Measurements from ENCODE around the gene CA6.

Gene CA6

DNA sequence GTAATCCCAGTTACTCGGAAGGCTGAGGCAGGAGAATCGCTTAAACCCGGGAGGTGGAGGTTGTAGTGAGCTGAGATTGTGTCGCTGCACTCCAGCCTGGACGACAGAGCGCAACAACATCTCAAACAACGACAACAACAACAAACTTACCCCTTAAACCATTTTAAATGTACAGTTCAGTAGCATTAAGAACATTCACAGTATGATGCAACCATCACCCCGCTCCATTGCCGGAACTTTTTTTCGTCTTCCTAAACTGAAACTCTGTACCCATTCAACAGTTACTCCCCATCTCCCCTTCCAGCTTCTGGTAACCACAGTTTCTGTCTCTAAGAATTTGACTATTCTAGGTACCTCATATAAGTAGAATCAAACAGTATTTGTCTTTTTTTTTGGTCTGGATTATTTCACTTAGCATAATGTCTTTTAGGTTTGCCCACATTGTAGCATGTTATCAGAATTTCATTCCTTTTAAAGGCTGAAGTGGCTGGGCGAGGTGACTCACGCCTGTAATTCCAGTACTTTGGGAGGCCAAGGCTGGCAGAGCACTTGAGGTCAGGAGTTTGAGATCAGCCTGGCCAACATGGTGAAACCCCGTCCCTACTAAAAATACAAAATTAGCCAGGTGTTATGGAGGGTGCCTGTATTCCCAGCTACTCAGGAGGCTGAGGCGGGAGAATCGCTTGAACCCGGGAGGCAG lies 19.6 kb downstream of the CA6 start:
- TF ChIP-seq ZNF565 (CRISPR knock-in tag; conservative IDR thresholded peaks at IDR 0.05; ENCODE audit: low read depth) (no peak), CSDC2 (CRISPR knock-in tag; IDR thresholded peaks at IDR 0.05) (no peak), OSR1 (CRISPR knock-in tag; IDR thresholded peaks at IDR 0.05) (no peak), ZNF8 (CRISPR knock-in tag; IDR thresholded peaks at IDR 0.05) (no peak), ARNTL (CRISPR knock-in tag; IDR thresholded peaks at IDR 0.05; ENCODE audit: borderline replicate concordance, low read depth) (no peak), TCF4 (CRISPR knock-in tag; IDR thresholded peaks at IDR 0.05; ENCODE audit: borderline replicate concordance) (no peak), ZC3H10 (CRISPR knock-in tag; IDR thresholded peaks at IDR 0.05) (no peak), PPARA (CRISPR knock-in tag; IDR thresholded peaks at IDR 0.05; ENCODE audit: borderline replicate concordance) (no peak), ZNF70 (CRISPR knock-in tag; IDR thresholded peaks at IDR 0.05) (no peak), SNAI2 (CRISPR knock-in tag; IDR thresholded peaks at IDR 0.05) (no peak), ISL1 (CRISPR knock-in tag; IDR thresholded peaks at IDR 0.05) (no peak), ESRRG (CRISPR knock-in tag; IDR thresholded peaks at IDR 0.05) (no peak), TOX (CRISPR knock-in tag; IDR thresholded peaks at IDR 0.05; ENCODE audit: borderline replicate concordance) (no peak)
- TF ChIP-seq, protein P1, sequence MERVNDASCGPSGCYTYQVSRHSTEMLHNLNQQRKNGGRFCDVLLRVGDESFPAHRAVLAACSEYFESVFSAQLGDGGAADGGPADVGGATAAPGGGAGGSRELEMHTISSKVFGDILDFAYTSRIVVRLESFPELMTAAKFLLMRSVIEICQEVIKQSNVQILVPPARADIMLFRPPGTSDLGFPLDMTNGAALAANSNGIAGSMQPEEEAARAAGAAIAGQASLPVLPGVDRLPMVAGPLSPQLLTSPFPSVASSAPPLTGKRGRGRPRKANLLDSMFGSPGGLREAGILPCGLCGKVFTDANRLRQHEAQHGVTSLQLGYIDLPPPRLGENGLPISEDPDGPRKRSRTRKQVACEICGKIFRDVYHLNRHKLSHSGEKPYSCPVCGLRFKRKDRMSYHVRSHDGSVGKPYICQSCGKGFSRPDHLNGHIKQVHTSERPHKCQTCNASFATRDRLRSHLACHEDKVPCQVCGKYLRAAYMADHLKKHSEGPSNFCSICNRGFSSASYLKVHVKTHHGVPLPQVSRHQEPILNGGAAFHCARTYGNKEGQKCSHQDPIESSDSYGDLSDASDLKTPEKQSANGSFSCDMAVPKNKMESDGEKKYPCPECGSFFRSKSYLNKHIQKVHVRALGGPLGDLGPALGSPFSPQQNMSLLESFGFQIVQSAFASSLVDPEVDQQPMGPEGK (CRISPR knock-in tag; IDR thresholded peaks at IDR 0.05; ENCODE audit: borderline replicate concordance) = no peak
- TF ChIP-seq, protein P2, sequence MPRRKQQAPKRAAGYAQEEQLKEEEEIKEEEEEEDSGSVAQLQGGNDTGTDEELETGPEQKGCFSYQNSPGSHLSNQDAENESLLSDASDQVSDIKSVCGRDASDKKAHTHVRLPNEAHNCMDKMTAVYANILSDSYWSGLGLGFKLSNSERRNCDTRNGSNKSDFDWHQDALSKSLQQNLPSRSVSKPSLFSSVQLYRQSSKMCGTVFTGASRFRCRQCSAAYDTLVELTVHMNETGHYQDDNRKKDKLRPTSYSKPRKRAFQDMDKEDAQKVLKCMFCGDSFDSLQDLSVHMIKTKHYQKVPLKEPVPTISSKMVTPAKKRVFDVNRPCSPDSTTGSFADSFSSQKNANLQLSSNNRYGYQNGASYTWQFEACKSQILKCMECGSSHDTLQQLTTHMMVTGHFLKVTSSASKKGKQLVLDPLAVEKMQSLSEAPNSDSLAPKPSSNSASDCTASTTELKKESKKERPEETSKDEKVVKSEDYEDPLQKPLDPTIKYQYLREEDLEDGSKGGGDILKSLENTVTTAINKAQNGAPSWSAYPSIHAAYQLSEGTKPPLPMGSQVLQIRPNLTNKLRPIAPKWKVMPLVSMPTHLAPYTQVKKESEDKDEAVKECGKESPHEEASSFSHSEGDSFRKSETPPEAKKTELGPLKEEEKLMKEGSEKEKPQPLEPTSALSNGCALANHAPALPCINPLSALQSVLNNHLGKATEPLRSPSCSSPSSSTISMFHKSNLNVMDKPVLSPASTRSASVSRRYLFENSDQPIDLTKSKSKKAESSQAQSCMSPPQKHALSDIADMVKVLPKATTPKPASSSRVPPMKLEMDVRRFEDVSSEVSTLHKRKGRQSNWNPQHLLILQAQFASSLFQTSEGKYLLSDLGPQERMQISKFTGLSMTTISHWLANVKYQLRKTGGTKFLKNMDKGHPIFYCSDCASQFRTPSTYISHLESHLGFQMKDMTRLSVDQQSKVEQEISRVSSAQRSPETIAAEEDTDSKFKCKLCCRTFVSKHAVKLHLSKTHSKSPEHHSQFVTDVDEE (CRISPR knock-in tag; IDR thresholded peaks at IDR 0.05) = no peak
- TF ChIP-seq, protein P3, sequence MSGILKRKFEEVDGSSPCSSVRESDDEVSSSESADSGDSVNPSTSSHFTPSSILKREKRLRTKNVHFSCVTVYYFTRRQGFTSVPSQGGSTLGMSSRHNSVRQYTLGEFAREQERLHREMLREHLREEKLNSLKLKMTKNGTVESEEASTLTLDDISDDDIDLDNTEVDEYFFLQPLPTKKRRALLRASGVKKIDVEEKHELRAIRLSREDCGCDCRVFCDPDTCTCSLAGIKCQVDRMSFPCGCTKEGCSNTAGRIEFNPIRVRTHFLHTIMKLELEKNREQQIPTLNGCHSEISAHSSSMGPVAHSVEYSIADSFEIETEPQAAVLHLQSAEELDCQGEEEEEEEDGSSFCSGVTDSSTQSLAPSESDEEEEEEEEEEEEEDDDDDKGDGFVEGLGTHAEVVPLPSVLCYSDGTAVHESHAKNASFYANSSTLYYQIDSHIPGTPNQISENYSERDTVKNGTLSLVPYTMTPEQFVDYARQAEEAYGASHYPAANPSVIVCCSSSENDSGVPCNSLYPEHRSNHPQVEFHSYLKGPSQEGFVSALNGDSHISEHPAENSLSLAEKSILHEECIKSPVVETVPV (CRISPR knock-in tag; IDR thresholded peaks at IDR 0.05) = no peak
- TF ChIP-seq, protein P4, sequence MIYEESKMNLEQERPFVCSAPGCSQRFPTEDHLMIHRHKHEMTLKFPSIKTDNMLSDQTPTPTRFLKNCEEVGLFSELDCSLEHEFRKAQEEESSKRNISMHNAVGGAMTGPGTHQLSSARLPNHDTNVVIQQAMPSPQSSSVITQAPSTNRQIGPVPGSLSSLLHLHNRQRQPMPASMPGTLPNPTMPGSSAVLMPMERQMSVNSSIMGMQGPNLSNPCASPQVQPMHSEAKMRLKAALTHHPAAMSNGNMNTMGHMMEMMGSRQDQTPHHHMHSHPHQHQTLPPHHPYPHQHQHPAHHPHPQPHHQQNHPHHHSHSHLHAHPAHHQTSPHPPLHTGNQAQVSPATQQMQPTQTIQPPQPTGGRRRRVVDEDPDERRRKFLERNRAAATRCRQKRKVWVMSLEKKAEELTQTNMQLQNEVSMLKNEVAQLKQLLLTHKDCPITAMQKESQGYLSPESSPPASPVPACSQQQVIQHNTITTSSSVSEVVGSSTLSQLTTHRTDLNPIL (CRISPR knock-in tag; IDR thresholded peaks at IDR 0.05; ENCODE audit: low read depth) = no peak
- TF ChIP-seq, protein P5, sequence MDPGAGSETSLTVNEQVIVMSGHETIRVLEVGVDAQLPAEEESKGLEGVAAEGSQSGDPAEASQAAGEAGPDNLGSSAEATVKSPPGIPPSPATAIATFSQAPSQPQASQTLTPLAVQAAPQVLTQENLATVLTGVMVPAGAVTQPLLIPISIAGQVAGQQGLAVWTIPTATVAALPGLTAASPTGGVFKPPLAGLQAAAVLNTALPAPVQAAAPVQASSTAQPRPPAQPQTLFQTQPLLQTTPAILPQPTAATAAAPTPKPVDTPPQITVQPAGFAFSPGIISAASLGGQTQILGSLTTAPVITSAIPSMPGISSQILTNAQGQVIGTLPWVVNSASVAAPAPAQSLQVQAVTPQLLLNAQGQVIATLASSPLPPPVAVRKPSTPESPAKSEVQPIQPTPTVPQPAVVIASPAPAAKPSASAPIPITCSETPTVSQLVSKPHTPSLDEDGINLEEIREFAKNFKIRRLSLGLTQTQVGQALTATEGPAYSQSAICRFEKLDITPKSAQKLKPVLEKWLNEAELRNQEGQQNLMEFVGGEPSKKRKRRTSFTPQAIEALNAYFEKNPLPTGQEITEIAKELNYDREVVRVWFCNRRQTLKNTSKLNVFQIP (CRISPR knock-in tag; IDR thresholded peaks at IDR 0.05; ENCODE audit: borderline replicate concordance, low read depth) = no peak
- ATAC-seq = no peak

DNA sequence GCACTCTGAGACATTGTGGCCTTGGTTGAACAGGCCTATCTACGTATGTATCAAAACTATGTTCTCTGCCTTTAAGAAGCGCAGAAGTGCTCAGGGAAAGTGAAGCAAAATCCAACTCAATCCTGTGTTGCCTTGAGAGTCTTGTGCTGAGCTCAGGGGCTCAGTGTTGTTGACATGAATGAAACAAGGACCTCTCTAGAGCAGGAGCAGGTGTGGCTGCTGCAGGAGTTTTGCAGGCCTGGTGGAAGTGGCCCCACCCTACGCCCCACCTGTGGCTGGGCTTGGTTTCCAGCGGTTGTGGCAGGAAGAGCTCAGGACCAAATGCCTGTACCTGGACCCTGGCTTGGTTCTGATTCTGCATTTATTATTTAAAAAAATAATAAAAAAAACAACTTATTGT lies 20.9 kb downstream of the CA6 start:
- no peak for ATAC-seq
- TF ChIP-seq RARB (CRISPR knock-in tag; IDR thresholded peaks at IDR 0.05) = no peak
- no peak for TF ChIP-seq PPARA (CRISPR knock-in tag; IDR thresholded peaks at IDR 0.05; ENCODE audit: borderline replicate concordance)
- TF ChIP-seq, protein P4 (CRISPR knock-in tag; IDR thresholded peaks at IDR 0.05; ENCODE audit: low read depth) = no peak
- no peak for TF ChIP-seq ZFP3 (CRISPR knock-in tag; IDR thresholded peaks at IDR 0.05)
- TF ChIP-seq, protein P2 (CRISPR knock-in tag; IDR thresholded peaks at IDR 0.05) = no peak
- TF ChIP-seq, protein P5 (CRISPR knock-in tag; IDR thresholded peaks at IDR 0.05; ENCODE audit: borderline replicate concordance, low read depth) = no peak
- TF ChIP-seq ZNF70 (CRISPR knock-in tag; IDR thresholded peaks at IDR 0.05) = no peak
- no peak for TF ChIP-seq SNAI2 (CRISPR knock-in tag; IDR thresholded peaks at IDR 0.05)
- TF ChIP-seq ESRRG (CRISPR knock-in tag; IDR thresholded peaks at IDR 0.05) = no peak
- TF ChIP-seq, protein P3 (CRISPR knock-in tag; IDR thresholded peaks at IDR 0.05) = no peak
- TF ChIP-seq CSDC2 (CRISPR knock-in tag; IDR thresholded peaks at IDR 0.05) = no peak

All from SK-N-SH treated with all-trans-retinoic acid at 6 μM for 48 hours (cell line).